K562 (cell line): ENCODE measurements around the gene TAF9. TPM values are rescaled to one million over a fixed set of nuclear protein-coding genes. Genes with fewer than 3 reads are reported as not detected.

Source experiments
- CREB3L1 ChIP-seq: fragments of 450-650 bp; IDR thresholded peaks from 2 replicates; pipeline ENCODE4 v1.6.1; 2014; ENCODE audit warnings: low read depth, mild to moderate bottlenecking, moderate library complexity, borderline replicate concordance
- CREM ChIP-seq: IDR thresholded peaks from 2 replicates; pipeline ENCODE4 v1.6.1; 2014; ENCODE audit warnings: antibody characterized with exemption, low read depth
- ELF2 ChIP-seq: fragments of 250-450 bp; sonication (Bioruptor Pico); IDR thresholded peaks from 2 replicates; pipeline ENCODE4 v1.5.0; 2021; ENCODE audit warnings: mild to moderate bottlenecking
- HCFC1 ChIP-seq: IDR thresholded peaks from 2 replicates; pipeline ENCODE4 v1.6.1; 2012; ENCODE audit warnings: low read depth, low read length, improper control_type of control experiment
- HDAC2 ChIP-seq: fragments of 450-650 bp; IDR thresholded peaks from 2 replicates; pipeline ENCODE4 v1.6.1; 2016; ENCODE audit warnings: mild to moderate bottlenecking
- HNRNPK ChIP-seq: fragments of 200-400 bp; formaldehyde crosslinking; IDR thresholded peaks from one replicate; pipeline ENCODE4 v1.6.1; 2018; ENCODE audit warnings: mild to moderate bottlenecking, low read depth, low read length; ENCODE audit not compliant: poor library complexity, severe bottlenecking
- ILF3 ChIP-seq: fragments of 450-650 bp; IDR thresholded peaks from 2 replicates; pipeline ENCODE4 v1.6.1; 2018; ENCODE audit warnings: antibody characterized with exemption, mild to moderate bottlenecking, moderate library complexity, borderline replicate concordance
- IRF1 ChIP-seq: sonication (generic); formaldehyde crosslinking; IDR thresholded peaks from 2 replicates; pipeline ENCODE4 v1.8.0; 2022; ENCODE audit warnings: missing genetic modification reagents, mild to moderate bottlenecking, borderline replicate concordance
- MAZ ChIP-seq, 2 experiments: fragments of 450-650 bp in 1 of 2; sonication (generic) in 1 of 2; formaldehyde crosslinking; IDR thresholded peaks in 1 of 2; conservative IDR thresholded peaks in 1 of 2; 2 replicates each; pipeline versions ENCODE4 v1.4.0 to v1.5.0; 2020; ENCODE audit warnings: mild to moderate bottlenecking in 1 of 2, missing genetic modification reagents in 1 of 2
- NCOR1 ChIP-seq: fragments of 450-650 bp; IDR thresholded peaks from 2 replicates; pipeline ENCODE4 v1.6.1; 2016; ENCODE audit warnings: mild to moderate bottlenecking, moderate library complexity
- NR2C1 ChIP-seq, 2 experiments: fragments of 450-650 bp; IDR thresholded peaks; 2 replicates each; pipeline ENCODE4 v1.6.1; 2017; ENCODE audit warnings: mild to moderate bottlenecking in 2 of 2, antibody characterized with exemption in 1 of 2, inconsistent platforms in 1 of 2, missing compliant biosample characterization in 1 of 2, missing genetic modification characterization in 1 of 2
- NR2C2 ChIP-seq, 2 experiments: fragments of 200-800 bp in 1 of 2; sonication (Bioruptor generic) in 1 of 2; sonication (generic) in 1 of 2; formaldehyde crosslinking in 1 of 2; IDR thresholded peaks; 2 replicates each; pipeline versions ENCODE4 v1.6.1 to v1.8.0; 2016 to 2022; ENCODE audit warnings: mild to moderate bottlenecking in 1 of 2, missing compliant biosample characterization in 1 of 2, missing genetic modification characterization in 1 of 2, missing genetic modification reagents in 1 of 2
- NR2F6 ChIP-seq: fragments of 450-650 bp; formaldehyde crosslinking; IDR thresholded peaks from 2 replicates; pipeline ENCODE4 v1.4.0; 2020; ENCODE audit warnings: mild to moderate bottlenecking
- PHB2 ChIP-seq: fragments of 450-650 bp; IDR thresholded peaks from 2 replicates; pipeline ENCODE4 v1.6.1; 2017; ENCODE audit warnings: low read depth
- PML ChIP-seq: IDR thresholded peaks from 2 replicates; pipeline ENCODE4 v1.6.1; 2012; ENCODE audit warnings: low read length, inconsistent platforms
- PRMT5 ChIP-seq: sonication (generic); formaldehyde crosslinking; IDR thresholded peaks from 2 replicates; pipeline ENCODE4 v1.5.0; 2020; ENCODE audit warnings: missing genetic modification reagents
- RBM15 ChIP-seq: fragments of 200-400 bp; formaldehyde crosslinking; IDR thresholded peaks from 2 replicates; pipeline ENCODE4 v1.6.1; 2018; ENCODE audit warnings: mild to moderate bottlenecking, low read length, moderate library complexity; ENCODE audit not compliant: insufficient read depth
- RNF2 ChIP-seq: sonication (generic); IDR thresholded peaks from 2 replicates; pipeline ENCODE4 v1.6.1; 2016
- SREBF1 ChIP-seq: fragments of 150-350 bp; IDR thresholded peaks from 2 replicates; pipeline ENCODE4 v1.6.1; 2014; ENCODE audit warnings: antibody characterized with exemption, low read depth, low read length, borderline replicate concordance
- TAL1 ChIP-seq: fragments of 450-650 bp; IDR thresholded peaks from 2 replicates; pipeline ENCODE4 v1.6.1; 2016; ENCODE audit warnings: mild to moderate bottlenecking
- USF2 ChIP-seq: sonication (generic); formaldehyde crosslinking; IDR thresholded peaks from 2 replicates; pipeline ENCODE4 v1.5.0; 2020; ENCODE audit warnings: missing genetic modification reagents
- ZC3H8 ChIP-seq: fragments of 450-650 bp; IDR thresholded peaks from 2 replicates; pipeline ENCODE4 v1.6.1; 2017
- ZKSCAN3 ChIP-seq: fragments of 250-450 bp; sonication (Bioruptor Pico); IDR thresholded peaks from 2 replicates; pipeline ENCODE4 v1.4.0; 2020
- ZNF354B ChIP-seq: fragments of 250-450 bp; sonication (Bioruptor Pico); IDR thresholded peaks from 2 replicates; pipeline ENCODE4 v1.4.0; 2020
- ZNF398 ChIP-seq: fragments of 250-450 bp; sonication (Bioruptor Pico); IDR thresholded peaks from 2 replicates; pipeline ENCODE4 v1.8.0; 2021; ENCODE audit warnings: moderate library complexity, mild to moderate bottlenecking, inconsistent platforms
- polyA plus RNA-seq, 8 experiments: library from polyadenylated mRNA; depleted of rRNA in 4 of 8; stranded (reverse) in 5 of 8; unstranded in 3 of 8; fragments of >200 nt; fragmentation: Nextera tagmentation in 2 of 8; fragmentation: Illumina TruSeq in 1 of 8; extraction: Ambion mirVana in 2 of 8; extraction: Trizol in 1 of 8; gene quantifications; 2 replicates each; pipeline versions ENCODE4 v1.2.1 to v1.2.3, GENCODE V29; 2011 to 2014; ENCODE audit warnings: inconsistent platforms in 1 of 8, missing spikeins in 1 of 8
- total RNA-seq, 7 experiments: library from RNA; depleted of rRNA in 6 of 7; stranded (reverse); fragments of >200 nt in 6 of 7; fragmentation: Illumina TruSeq in 2 of 7; extraction: Trizol in 2 of 7; gene quantifications; 2 replicates each; pipeline versions ENCODE4 v1.2.1 to v1.2.3, GENCODE V29; 2011 to 2021; ENCODE audit warnings: low replicate concordance in 1 of 7

Gene TAF9
- total and polyA plus RNA-seq, 9 of the 15 experiments (the other 6 are each of a cell fraction or from before 2014, with no cell fraction given), result 119 to 566 (median 207) TPM

GRCh38 chr5:69369340-69370121 lies at the start of gene TAF9, which contains the start of the genes AK6 and RAD17 (continued):
- TF ChIP-seq ELF2 (CRISPR knock-in tag) (peak; percentile 74), NR2C2 (CRISPR knock-in tag; IDR thresholded peaks at IDR 0.05) (peak; percentile 73), NR2C2 (tag; IDR thresholded peaks at IDR 0.05) (peak; percentile 95), MAZ (CRISPR knock-in tag; conservative IDR thresholded peaks at IDR 0.05 in 1 of 2, IDR thresholded peaks at IDR 0.05 in 1 of 2) (peak; percentile 99 to 100), IRF1 (no peak), ZKSCAN3 (no peak), ZC3H8 (no peak), HDAC2 (peak; percentile 62; the same call in 1 of the 2 replicates), TAL1 (no peak), CREB3L1 (peak; percentile 67), NCOR1 (peak; percentile 68), ZNF398 (CRISPR knock-in tag) (no peak), HNRNPK (peak; percentile 65), PML (peak; percentile 71), PRMT5 (CRISPR knock-in tag) (0 out of 2 replicates have a peak, but pooled peaks have one; percentile 25), NR2F6 (CRISPR knock-in tag) (0 out of 2 replicates have a peak, but pooled peaks have one; percentile 57), RNF2 (peak; percentile 90), HCFC1 (peak; percentile 76), USF2 (CRISPR knock-in tag) (peak; percentile 94), SREBF1 (no peak), RBM15 (0 out of 2 replicates have a peak, but pooled peaks have one; percentile 50), CREM (peak; percentile 83), ZNF354B (CRISPR knock-in tag) (no peak), ILF3 (no peak), NR2C1 (IDR thresholded peaks at IDR 0.05) (peak; percentile 88), NR2C1 (tag; IDR thresholded peaks at IDR 0.05) (peak; percentile 89), PHB2 (no peak)
